ENCODE results near the gene DBNDD1.

DNA sequence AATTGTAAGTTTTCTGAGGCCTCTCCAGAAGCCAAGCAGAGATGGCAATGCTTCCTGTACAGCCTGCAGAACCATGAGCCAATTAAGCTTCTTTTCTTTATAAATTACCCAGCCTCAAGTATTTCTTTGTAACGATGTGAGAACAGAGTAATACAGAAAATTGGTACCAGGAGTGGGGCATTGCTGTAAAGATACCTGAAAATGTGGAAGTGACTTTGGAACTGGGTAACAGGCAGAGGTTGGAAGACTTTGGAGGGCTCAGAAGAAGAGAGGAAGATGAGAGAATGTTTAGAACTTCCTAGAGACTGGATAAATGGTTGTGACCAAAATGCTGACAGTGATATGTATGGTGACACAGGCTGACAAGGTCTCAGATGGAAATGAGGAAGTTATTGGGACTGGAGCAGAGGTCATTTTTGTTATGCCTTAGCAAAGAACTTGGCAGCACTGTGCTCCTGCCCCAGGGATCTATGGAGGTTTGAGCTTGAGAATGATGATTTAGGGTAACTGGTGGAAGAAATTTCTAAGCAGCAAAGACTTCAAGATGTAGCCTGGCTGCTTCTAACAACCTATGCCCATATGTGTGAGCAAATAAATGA is 34.7 kb upstream of the DBNDD1 start:
- TF ChIP-seq, protein P1, sequence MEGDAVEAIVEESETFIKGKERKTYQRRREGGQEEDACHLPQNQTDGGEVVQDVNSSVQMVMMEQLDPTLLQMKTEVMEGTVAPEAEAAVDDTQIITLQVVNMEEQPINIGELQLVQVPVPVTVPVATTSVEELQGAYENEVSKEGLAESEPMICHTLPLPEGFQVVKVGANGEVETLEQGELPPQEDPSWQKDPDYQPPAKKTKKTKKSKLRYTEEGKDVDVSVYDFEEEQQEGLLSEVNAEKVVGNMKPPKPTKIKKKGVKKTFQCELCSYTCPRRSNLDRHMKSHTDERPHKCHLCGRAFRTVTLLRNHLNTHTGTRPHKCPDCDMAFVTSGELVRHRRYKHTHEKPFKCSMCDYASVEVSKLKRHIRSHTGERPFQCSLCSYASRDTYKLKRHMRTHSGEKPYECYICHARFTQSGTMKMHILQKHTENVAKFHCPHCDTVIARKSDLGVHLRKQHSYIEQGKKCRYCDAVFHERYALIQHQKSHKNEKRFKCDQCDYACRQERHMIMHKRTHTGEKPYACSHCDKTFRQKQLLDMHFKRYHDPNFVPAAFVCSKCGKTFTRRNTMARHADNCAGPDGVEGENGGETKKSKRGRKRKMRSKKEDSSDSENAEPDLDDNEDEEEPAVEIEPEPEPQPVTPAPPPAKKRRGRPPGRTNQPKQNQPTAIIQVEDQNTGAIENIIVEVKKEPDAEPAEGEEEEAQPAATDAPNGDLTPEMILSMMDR (IDR thresholded peaks at IDR 0.05) = no peak
- TF ChIP-seq EP300 (IDR thresholded peaks at IDR 0.05) (no peak), POLR2A (IDR thresholded peaks at IDR 0.05) (no peak)
